ENCODE results near the gene ZMYND8.

Gene ZMYND8

DNA sequence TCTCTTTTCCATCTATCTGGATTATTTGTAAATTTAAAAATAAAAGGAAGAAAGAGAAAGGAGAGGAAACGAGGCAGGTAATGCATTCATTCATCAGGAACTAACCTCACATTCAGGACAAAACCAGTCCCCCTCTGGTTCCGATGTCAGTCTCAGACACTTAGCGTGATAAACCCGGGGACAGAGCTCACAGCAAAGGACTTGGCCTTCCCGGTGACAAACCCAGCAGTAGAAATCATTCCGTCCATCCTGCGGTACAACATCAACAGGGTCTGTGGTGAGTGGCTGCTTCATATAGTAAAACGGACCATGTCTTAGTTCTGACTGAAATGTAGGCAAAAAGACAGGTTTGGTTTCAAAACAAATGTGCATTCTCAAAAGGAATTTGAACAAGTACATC, 57.9 kb downstream of the ZMYND8 start:
- DNase-seq (ENCODE audit: low read depth, low spot score) = no peak
- no peaks in the 10 kb centered on the region for H3K9me3 ChIP-seq (ENCODE audit: insufficient read depth, low read length)
- H3K36me3 ChIP-seq (ENCODE audit: insufficient read depth, insufficient read length, low read length) = peaks cover 89% of the 10 kb centered on the region
- H3K9ac ChIP-seq (ENCODE audit: insufficient read length, low read depth) = no peak overlapping the region
- H3K4me1 ChIP-seq (ENCODE audit: insufficient read depth, insufficient read length) = no peaks in the 10 kb centered on the region
- no peak for TF ChIP-seq SUZ12 (IDR thresholded peaks at IDR 0.05; ENCODE audit: extremely low read depth, insufficient read depth, insufficient read length)
- no peak for TF ChIP-seq ZNF274 (IDR thresholded peaks at IDR 0.05; ENCODE audit: low read depth, low read length)
- TF ChIP-seq YY1 (IDR thresholded peaks at IDR 0.05; ENCODE audit: insufficient read depth, insufficient read length) = no peak
- H3K27me3 ChIP-seq (ENCODE audit: insufficient read depth, insufficient read length) = no peaks in the 10 kb centered on the region
- H3K4me3 ChIP-seq (ENCODE audit: insufficient read length, low read depth) = no peak overlapping the region

DNA sequence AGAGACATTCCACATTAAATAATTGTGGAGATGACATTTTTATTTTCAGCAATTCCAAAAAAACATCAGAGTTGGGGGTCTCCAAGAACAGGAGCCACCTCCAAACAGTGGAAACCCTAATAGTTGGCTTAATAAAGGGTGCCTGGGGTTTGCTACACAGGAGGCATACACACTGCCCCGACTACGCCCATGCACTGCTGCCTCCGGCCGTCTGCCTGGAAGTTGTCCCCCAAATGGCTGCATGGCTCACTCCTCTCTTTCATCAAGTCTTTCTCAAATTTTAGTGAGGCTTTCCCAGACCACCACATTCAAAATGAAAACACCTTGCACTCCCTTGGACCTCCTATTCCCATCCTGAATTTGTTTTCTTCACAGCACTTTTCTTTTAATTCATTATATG, 58.8 kb downstream of the ZMYND8 start:
- Histone ChIP-seq H3K4me1 (ENCODE audit: insufficient read depth, insufficient read length) (no peaks in the 10 kb centered on the region), H3K9ac (ENCODE audit: insufficient read length, low read depth) (no peak overlapping the region), H3K4me3 (ENCODE audit: insufficient read length, low read depth) (no peak overlapping the region), H3K36me3 (ENCODE audit: insufficient read depth, insufficient read length, low read length) (peaks cover 92% of the 10 kb centered on the region), H3K9me3 (ENCODE audit: insufficient read depth, low read length) (no peaks in the 10 kb centered on the region), H3K27me3 (ENCODE audit: insufficient read depth, insufficient read length) (no peaks in the 10 kb centered on the region)
- no peak for DNase-seq (ENCODE audit: low read depth, low spot score)
- no peak for TF ChIP-seq YY1 (IDR thresholded peaks at IDR 0.05; ENCODE audit: insufficient read depth, insufficient read length)
- no peak for TF ChIP-seq SUZ12 (IDR thresholded peaks at IDR 0.05; ENCODE audit: extremely low read depth, insufficient read depth, insufficient read length)
- no peak for TF ChIP-seq ZNF274 (IDR thresholded peaks at IDR 0.05; ENCODE audit: low read depth, low read length)

DNA sequence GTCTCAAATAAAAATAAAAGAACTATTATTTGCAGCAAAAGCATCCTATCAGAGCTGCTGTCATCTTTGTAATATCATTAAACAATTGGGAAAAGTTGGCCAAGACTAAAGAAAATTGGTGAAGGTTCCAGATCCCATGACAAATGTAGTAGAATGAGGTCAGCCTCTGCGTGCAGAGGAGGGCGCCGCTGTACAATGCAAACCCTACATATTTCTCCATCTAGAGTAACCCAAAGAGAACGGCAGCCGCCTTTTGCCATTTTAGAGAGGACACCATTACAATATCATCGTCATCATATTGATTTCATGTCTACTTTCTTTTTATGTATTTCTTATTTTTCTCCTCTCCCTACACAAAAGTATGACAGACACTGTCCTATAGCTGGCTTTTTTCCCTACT, 59.5 kb downstream of the ZMYND8 start:
- peaks cover 93% of the 10 kb centered on the region for H3K36me3 ChIP-seq (ENCODE audit: insufficient read depth, insufficient read length, low read length)
- no peaks in the 10 kb centered on the region for H3K27me3 ChIP-seq (ENCODE audit: insufficient read depth, insufficient read length)
- H3K9me3 ChIP-seq (ENCODE audit: insufficient read depth, low read length) = no peaks in the 10 kb centered on the region
- TF ChIP-seq SUZ12 (IDR thresholded peaks at IDR 0.05; ENCODE audit: extremely low read depth, insufficient read depth, insufficient read length) (no peak), ZNF274 (IDR thresholded peaks at IDR 0.05; ENCODE audit: low read depth, low read length) (no peak)
- no peak overlapping the region for H3K4me3 ChIP-seq (ENCODE audit: insufficient read length, low read depth)
- no peak for DNase-seq (ENCODE audit: low read depth, low spot score)
- no peaks in the 10 kb centered on the region for H3K4me1 ChIP-seq (ENCODE audit: insufficient read depth, insufficient read length)
- H3K9ac ChIP-seq (ENCODE audit: insufficient read length, low read depth) = no peak overlapping the region

DNA sequence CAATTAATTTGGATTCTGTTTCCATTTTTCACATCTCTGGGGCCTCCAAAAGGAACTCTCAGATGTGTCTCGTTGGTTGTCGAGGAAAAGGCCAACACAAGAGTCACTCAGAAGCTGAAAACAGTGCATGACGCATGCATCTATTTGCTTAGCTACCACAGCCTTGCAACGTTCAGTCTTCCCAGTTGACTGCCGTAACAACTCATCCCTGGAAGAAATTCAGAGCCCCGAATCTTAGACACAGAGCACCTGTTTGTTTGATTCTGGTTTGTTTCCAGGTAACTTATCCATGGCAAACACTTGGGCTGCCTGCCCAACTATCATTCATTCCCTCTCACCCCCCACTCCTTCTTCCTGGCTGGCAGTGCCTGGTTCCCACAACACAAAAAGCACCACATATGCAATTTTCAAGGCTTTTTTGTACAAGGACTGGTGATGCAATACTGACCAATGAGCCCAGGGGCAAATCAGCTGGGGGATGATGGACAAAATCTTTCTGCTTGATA, 60.5 kb downstream of the ZMYND8 start:
- Histone ChIP-seq H3K4me3 (ENCODE audit: insufficient read length, low read depth) (no peak overlapping the region), H3K36me3 (ENCODE audit: insufficient read depth, insufficient read length, low read length) (peaks cover 94% of the 10 kb centered on the region), H3K4me1 (ENCODE audit: insufficient read depth, insufficient read length) (no peaks in the 10 kb centered on the region), H3K9me3 (ENCODE audit: insufficient read depth, low read length) (no peaks in the 10 kb centered on the region), H3K9ac (ENCODE audit: insufficient read length, low read depth) (no peak overlapping the region), H3K27me3 (ENCODE audit: insufficient read depth, insufficient read length) (no peaks in the 10 kb centered on the region)
- no peak for DNase-seq (ENCODE audit: low read depth, low spot score)
- no peak for TF ChIP-seq ZNF274 (IDR thresholded peaks at IDR 0.05; ENCODE audit: low read depth, low read length)
- TF ChIP-seq YY1 (IDR thresholded peaks at IDR 0.05; ENCODE audit: insufficient read depth, insufficient read length) = no peak
- TF ChIP-seq SUZ12 (IDR thresholded peaks at IDR 0.05; ENCODE audit: extremely low read depth, insufficient read depth, insufficient read length) = no peak

DNA sequence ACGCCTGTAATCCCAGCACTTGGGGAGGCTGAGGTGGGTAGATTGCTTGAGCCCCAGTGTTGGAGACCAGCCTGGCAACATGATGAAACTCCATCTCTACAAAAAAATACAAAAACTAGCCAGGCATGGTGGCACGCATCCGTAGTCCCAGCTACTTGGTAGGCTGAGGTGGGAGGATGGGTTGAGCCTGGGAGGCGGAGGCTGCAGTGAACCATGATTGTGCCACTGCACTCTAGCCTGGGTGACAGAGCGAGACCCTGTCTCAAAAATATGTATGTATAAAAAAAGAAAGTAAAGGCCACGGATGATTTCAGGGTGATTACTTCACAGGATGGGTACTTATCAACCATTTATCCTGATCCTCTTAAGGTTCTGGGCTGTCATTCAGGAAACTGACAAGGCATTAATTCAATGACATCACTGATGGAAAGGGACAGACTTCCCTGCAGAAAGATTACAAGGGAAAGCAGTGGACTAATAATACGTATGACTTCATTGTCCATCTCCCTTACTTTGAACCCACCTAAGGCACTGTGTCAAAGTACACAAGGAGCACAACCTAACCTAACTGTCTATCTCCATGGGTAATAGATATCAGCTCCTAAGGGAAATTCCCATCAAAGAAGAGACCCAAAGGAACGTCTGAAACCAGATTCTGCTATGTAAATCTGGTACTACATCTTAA, 61.2 kb downstream of the ZMYND8 start:
- H3K4me3 ChIP-seq (ENCODE audit: insufficient read length, low read depth) = no peak overlapping the region
- no peak overlapping the region for H3K9ac ChIP-seq (ENCODE audit: insufficient read length, low read depth)
- H3K4me1 ChIP-seq (ENCODE audit: insufficient read depth, insufficient read length) = no peaks in the 10 kb centered on the region
- no peak for DNase-seq (ENCODE audit: low read depth, low spot score)
- no peaks in the 10 kb centered on the region for H3K27me3 ChIP-seq (ENCODE audit: insufficient read depth, insufficient read length)
- peaks cover 92% of the 10 kb centered on the region for H3K36me3 ChIP-seq (ENCODE audit: insufficient read depth, insufficient read length, low read length)
- H3K9me3 ChIP-seq (ENCODE audit: insufficient read depth, low read length) = no peaks in the 10 kb centered on the region
- TF ChIP-seq SUZ12 (IDR thresholded peaks at IDR 0.05; ENCODE audit: extremely low read depth, insufficient read depth, insufficient read length) (no peak), ZNF274 (IDR thresholded peaks at IDR 0.05; ENCODE audit: low read depth, low read length) (no peak), YY1 (IDR thresholded peaks at IDR 0.05; ENCODE audit: insufficient read depth, insufficient read length) (no peak)

DNA sequence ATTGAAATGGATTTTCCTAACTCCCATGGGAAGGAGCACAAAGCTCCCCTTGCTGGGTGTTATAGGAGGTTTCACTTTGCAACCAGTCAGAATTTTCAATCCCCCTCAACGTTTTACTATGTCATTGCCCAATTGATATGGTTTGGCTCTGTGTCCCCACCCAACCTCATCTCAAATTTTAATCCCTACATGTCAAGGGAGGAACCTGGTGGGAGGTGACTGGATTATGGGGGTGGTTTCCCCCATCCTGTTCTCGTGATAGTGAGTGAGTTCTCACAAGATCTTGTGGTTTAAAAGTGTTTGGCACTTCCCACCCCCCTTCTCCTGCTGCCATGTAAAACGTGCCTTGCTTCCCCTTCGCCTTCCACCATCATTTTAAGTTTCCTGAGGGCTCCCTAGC, 62.9 kb downstream of the ZMYND8 start:
- Histone ChIP-seq H3K36me3 (ENCODE audit: insufficient read depth, insufficient read length, low read length) (peaks cover 95% of the 10 kb centered on the region), H3K9ac (ENCODE audit: insufficient read length, low read depth) (no peak overlapping the region), H3K9me3 (ENCODE audit: insufficient read depth, low read length) (no peaks in the 10 kb centered on the region), H3K4me1 (ENCODE audit: insufficient read depth, insufficient read length) (no peaks in the 10 kb centered on the region), H3K27me3 (ENCODE audit: insufficient read depth, insufficient read length) (no peaks in the 10 kb centered on the region), H3K4me3 (ENCODE audit: insufficient read length, low read depth) (no peak overlapping the region)
- TF ChIP-seq SUZ12 (IDR thresholded peaks at IDR 0.05; ENCODE audit: extremely low read depth, insufficient read depth, insufficient read length) (no peak), ZNF274 (IDR thresholded peaks at IDR 0.05; ENCODE audit: low read depth, low read length) (no peak), YY1 (IDR thresholded peaks at IDR 0.05; ENCODE audit: insufficient read depth, insufficient read length) (no peak)
- DNase-seq (ENCODE audit: low read depth, low spot score) = no peak

DNA sequence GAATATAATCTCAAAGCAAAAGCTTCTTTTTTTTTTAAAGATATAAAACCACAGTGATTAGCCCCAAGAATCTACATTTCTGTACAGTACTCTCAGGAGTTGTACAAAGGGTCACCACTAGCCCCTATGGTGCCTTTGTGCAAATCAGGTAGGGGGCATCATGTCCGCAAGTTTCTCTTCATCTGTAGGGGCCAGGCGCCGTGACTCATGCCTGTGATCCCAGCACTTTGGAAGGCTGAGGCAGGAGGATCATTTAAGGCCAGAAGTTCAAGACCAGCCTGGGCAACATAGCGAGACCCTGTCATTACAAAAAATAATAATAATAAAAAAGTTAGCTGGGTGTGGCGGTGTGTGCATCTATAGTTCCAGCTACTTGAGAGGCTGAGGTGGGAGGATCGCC, 63.9 kb downstream of the ZMYND8 start:
- Histone ChIP-seq H3K9me3 (ENCODE audit: insufficient read depth, low read length) (no peaks in the 10 kb centered on the region), H3K4me3 (ENCODE audit: insufficient read length, low read depth) (no peak overlapping the region), H3K4me1 (ENCODE audit: insufficient read depth, insufficient read length) (no peaks in the 10 kb centered on the region), H3K27me3 (ENCODE audit: insufficient read depth, insufficient read length) (no peaks in the 10 kb centered on the region), H3K36me3 (ENCODE audit: insufficient read depth, insufficient read length, low read length) (peaks cover 95% of the 10 kb centered on the region), H3K9ac (ENCODE audit: insufficient read length, low read depth) (no peak overlapping the region)
- DNase-seq (ENCODE audit: low read depth, low spot score) = no peak
- TF ChIP-seq SUZ12 (IDR thresholded peaks at IDR 0.05; ENCODE audit: extremely low read depth, insufficient read depth, insufficient read length) = no peak
- TF ChIP-seq YY1 (IDR thresholded peaks at IDR 0.05; ENCODE audit: insufficient read depth, insufficient read length) = no peak

Measured in NT2/D1 (cell line).